Measurements from ENCODE around the gene AKR1D1. TPM values are rescaled to one million over a fixed set of nuclear protein-coding genes. Genes with fewer than 3 reads are reported as not detected.
A peak's percentile ranks its signal among the peaks of the same experiment; 100 is the strongest.
"Not testable (repeated sequence)": the region's sequence is repeated elsewhere in the genome, so short reads cannot be mapped to it uniquely, and the experiment has no call there.

The AKR1D1 gene
- total RNA-seq, 1 donor = not detected

DNA sequence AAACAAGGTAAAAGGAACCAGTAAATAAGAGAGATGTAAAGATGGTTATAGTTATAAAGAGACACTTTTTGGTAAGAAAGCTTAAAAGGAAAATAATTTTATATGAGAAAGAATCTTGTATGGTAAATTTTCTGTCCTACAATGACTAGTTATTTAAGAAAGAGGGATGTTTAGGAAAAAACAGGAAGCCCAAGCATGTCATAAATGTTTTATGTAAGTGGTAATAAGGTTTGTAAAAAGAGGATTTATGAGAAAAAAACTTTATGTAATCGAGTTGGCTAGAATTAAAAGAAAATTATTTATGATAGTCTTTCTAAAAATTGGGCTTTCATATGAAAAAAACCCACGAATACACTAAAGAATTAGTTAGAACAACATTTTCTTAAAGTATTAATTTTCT lies 40.1 kb upstream of the AKR1D1 start:
- no peak overlapping the region for H2AFZ ChIP-seq (ENCODE audit: low read length)
- no peaks in the 10 kb centered on the region for H3K4me1 ChIP-seq (ENCODE audit: insufficient read depth, low read length)
- no peaks in the 10 kb centered on the region for H4K20me1 ChIP-seq (ENCODE audit: insufficient read depth, low read length)
- H3K9me3 ChIP-seq (ENCODE audit: low read depth, low read length) = no peaks in the 10 kb centered on the region
- DNase-seq (ENCODE audit: insufficient read length, low spot score, missing footprints) = no peak
- H3K27me3 ChIP-seq (ENCODE audit: insufficient read depth, low read length) = no peaks in the 10 kb centered on the region
- TF ChIP-seq, protein P1, sequence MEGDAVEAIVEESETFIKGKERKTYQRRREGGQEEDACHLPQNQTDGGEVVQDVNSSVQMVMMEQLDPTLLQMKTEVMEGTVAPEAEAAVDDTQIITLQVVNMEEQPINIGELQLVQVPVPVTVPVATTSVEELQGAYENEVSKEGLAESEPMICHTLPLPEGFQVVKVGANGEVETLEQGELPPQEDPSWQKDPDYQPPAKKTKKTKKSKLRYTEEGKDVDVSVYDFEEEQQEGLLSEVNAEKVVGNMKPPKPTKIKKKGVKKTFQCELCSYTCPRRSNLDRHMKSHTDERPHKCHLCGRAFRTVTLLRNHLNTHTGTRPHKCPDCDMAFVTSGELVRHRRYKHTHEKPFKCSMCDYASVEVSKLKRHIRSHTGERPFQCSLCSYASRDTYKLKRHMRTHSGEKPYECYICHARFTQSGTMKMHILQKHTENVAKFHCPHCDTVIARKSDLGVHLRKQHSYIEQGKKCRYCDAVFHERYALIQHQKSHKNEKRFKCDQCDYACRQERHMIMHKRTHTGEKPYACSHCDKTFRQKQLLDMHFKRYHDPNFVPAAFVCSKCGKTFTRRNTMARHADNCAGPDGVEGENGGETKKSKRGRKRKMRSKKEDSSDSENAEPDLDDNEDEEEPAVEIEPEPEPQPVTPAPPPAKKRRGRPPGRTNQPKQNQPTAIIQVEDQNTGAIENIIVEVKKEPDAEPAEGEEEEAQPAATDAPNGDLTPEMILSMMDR (IDR thresholded peaks at IDR 0.05; ENCODE audit: extremely low read depth, low read depth, low read length) = no peak
- H3K27ac ChIP-seq (ENCODE audit: low read depth, low read length) = no peak overlapping the region
- no peaks in the 10 kb centered on the region for H3K79me2 ChIP-seq (ENCODE audit: insufficient read depth, low read length)
- H3K4me2 ChIP-seq (ENCODE audit: insufficient read depth, low read length) = no peak overlapping the region
- H3K4me3 ChIP-seq (ENCODE audit: insufficient read depth, low read length) = no peak overlapping the region
- H3K36me3 ChIP-seq (ENCODE audit: insufficient read depth, low read length) = no peaks in the 10 kb centered on the region

DNA sequence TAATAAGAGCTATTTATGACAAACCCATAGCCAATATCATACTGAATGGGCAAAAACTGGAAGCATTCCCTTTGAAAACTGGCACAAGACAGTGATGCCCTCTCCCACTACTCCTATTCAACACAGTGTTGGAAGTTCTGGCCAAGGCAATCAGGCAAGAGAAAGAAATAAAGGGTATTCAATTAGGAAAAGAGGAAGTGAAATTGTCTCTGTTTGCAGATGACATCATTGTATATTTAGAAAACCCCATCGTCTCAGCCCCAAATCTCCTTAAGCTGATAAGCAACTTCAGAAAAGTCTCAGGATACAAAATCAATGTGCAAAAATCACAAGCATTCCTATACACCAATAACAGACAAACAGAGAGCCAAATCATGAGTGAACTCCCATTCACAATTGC lies 36.2 kb upstream of the AKR1D1 start:
- H3K27me3 ChIP-seq (ENCODE audit: insufficient read depth, low read length) = not testable (repeated sequence)

DNA sequence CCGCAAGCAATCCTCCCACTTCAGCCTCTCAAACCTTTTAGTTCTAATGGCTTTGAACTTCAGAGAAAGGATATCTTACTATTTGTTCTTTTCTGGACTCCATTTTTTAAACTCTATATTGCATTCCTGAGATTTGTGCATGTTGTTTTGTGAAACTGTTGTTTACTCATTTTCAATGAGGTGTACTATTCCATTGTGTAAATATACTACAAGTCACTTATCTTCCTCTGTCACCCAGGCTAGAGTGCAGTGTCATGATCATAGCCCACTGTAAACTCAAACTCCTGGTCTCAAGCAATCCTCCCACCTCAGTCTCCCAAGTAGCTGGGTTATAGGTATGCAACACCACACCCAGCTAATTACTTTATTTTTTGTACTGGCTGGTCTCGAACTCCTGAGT lies 31.4 kb upstream of the AKR1D1 start:
- TF ChIP-seq, protein P1 (IDR thresholded peaks at IDR 0.05; ENCODE audit: extremely low read depth, low read depth, low read length) = no peak
- Histone ChIP-seq H3K4me1 (ENCODE audit: insufficient read depth, low read length) (no peaks in the 10 kb centered on the region), H2AFZ (ENCODE audit: low read length) (no peak overlapping the region), H3K4me2 (ENCODE audit: insufficient read depth, low read length) (no peak overlapping the region), H3K36me3 (ENCODE audit: insufficient read depth, low read length) (no peaks in the 10 kb centered on the region), H3K9me3 (ENCODE audit: low read depth, low read length) (no peaks in the 10 kb centered on the region), H4K20me1 (ENCODE audit: insufficient read depth, low read length) (no peaks in the 10 kb centered on the region), H3K79me2 (ENCODE audit: insufficient read depth, low read length) (no peaks in the 10 kb centered on the region), H3K4me3 (ENCODE audit: insufficient read depth, low read length) (no peak overlapping the region), H3K27ac (ENCODE audit: low read depth, low read length) (no peak overlapping the region), H3K27me3 (ENCODE audit: insufficient read depth, low read length) (peaks cover 3% of the 10 kb centered on the region)
- no peak for DNase-seq (ENCODE audit: insufficient read length, low spot score, missing footprints)

More for the DNA sequence above, 36.2 kb upstream of the AKR1D1 start:
- H3K79me2 ChIP-seq (ENCODE audit: insufficient read depth, low read length); H3K4me2 ChIP-seq (ENCODE audit: insufficient read depth, low read length); H2AFZ ChIP-seq (ENCODE audit: low read length); DNase-seq (ENCODE audit: insufficient read length, low spot score, missing footprints); H3K9me3 ChIP-seq (ENCODE audit: low read depth, low read length); H3K4me1 ChIP-seq (ENCODE audit: insufficient read depth, low read length); H3K36me3 ChIP-seq (ENCODE audit: insufficient read depth, low read length); H4K20me1 ChIP-seq (ENCODE audit: insufficient read depth, low read length); H3K27ac ChIP-seq (ENCODE audit: low read depth, low read length); H3K4me3 ChIP-seq (ENCODE audit: insufficient read depth, low read length): not testable (repeated sequence)

DNA sequence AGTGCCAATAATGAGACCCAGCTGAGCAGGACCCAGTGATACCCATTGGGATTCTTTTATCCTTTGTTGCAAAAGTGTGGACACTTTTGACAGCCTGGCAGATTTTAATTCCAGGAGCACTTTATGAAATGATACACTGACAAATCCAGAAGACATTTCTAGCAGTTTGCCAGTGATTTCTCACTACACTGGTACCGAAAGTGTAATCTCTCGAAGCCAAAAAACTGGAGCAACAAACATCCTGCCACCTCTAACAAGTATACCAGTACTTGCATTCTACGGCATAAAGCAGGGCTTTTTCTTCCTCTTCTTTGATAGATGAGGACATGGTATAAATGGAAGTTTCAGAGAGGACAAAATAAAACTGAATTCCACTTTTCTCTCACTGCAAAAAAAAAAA lies 28.4 kb upstream of the AKR1D1 start:
- Histone ChIP-seq H3K4me2 (ENCODE audit: insufficient read depth, low read length) (no peak overlapping the region), H3K79me2 (ENCODE audit: insufficient read depth, low read length) (no peaks in the 10 kb centered on the region), H3K36me3 (ENCODE audit: insufficient read depth, low read length) (no peaks in the 10 kb centered on the region), H3K4me1 (ENCODE audit: insufficient read depth, low read length) (no peaks in the 10 kb centered on the region), H3K9me3 (ENCODE audit: low read depth, low read length) (no peaks in the 10 kb centered on the region), H3K27ac (ENCODE audit: low read depth, low read length) (no peak overlapping the region), H4K20me1 (ENCODE audit: insufficient read depth, low read length) (no peaks in the 10 kb centered on the region), H3K4me3 (ENCODE audit: insufficient read depth, low read length) (no peak overlapping the region), H2AFZ (ENCODE audit: low read length) (no peak overlapping the region), H3K27me3 (ENCODE audit: insufficient read depth, low read length) (peaks cover 3% of the 10 kb centered on the region)
- DNase-seq (ENCODE audit: insufficient read length, low spot score, missing footprints) = peak; percentile 13
- TF ChIP-seq, protein P1 (IDR thresholded peaks at IDR 0.05; ENCODE audit: extremely low read depth, low read depth, low read length) = no peak
